BJ (cell line): ENCODE data around the gene AP3B1. TPM values are rescaled to one million over a fixed set of nuclear protein-coding genes. Genes with fewer than 3 reads are reported as not detected.

Experiments used
- CTCF ChIA-PET: fragments of 350-600 bp; formaldehyde crosslinking; extraction: SDS; loops from one replicate; lab custom pipeline; 2021; ENCODE audit warnings: antibody characterized with exemption, inconsistent platforms; lab: Yijun Ruan, JAX
- POLR2A ChIA-PET: fragments of 300-600 bp; sonication (Branson Sonifier 250); formaldehyde crosslinking; extraction: SDS; loops from one replicate; lab custom pipeline; 2021; ENCODE audit warnings: antibody characterized with exemption; lab: Charles Lee
- DNase-seq: peaks from one replicate; pipeline ENCODE4 v3.0.0-alpha.2; 2011; ENCODE audit warnings: low read depth
- H3K27me3 ChIP-seq: 2 replicates; pipeline ENCODE4 v1.6.0; 2011; ENCODE audit warnings: low read length; ENCODE audit not compliant: control insufficient read depth, insufficient read depth
- H3K36me3 ChIP-seq: 2 replicates; pipeline ENCODE4 v1.5.1; 2011; ENCODE audit warnings: low read length; ENCODE audit not compliant: control insufficient read depth, insufficient read depth
- H3K4me3 ChIP-seq: 2 replicates; pipeline ENCODE4 v1.5.1; 2011; ENCODE audit warnings: low read depth, mild to moderate bottlenecking, control low read depth, low read length
- polyA plus RNA-seq: library from polyadenylated mRNA; depleted of rRNA; stranded (reverse); fragments of >200 nt; gene quantifications from 2 replicates; pipeline ENCODE4 v1.2.3, GENCODE V29; 2011
- TF ChIP-seq, protein P1 (sequence below): IDR thresholded peaks from 2 replicates; pipeline ENCODE4 v1.5.1; 2011; ENCODE audit warnings: low read depth, mild to moderate bottlenecking, control low read depth, inconsistent platforms, low read length, moderate library complexity; ENCODE audit not compliant: insufficient read depth

Gene AP3B1
- polyA plus RNA-seq, 1 experiment, result 23.9 TPM

DNA sequence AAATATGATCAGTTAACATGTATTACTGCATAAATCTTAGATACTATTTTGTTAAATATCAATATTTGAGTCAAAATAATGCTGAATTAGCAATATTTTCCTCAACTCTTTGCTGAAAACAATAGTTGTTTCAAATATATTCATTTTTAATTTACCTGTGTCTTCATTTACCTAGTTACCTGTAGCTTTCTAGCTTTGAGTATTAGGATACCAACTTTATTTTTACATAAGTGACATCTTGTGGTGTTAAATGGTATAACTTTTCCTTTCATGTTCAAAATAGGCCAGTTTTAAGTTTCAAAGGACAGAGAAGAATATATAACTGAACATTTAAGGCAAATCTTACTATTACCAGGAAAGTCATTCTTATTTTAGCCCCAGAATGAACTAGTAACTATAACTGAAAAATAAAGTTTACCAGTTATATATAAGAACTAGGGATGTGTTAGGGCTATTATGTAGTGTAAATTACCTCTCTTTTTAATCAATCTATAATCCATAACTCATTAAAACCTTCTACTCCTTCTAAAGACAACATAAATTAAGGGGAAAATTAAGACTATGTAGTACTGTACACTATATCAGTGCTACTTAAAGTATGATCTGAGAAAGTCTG lies 25.3 kb downstream of the AP3B1 start:
- TF ChIP-seq, protein P1, sequence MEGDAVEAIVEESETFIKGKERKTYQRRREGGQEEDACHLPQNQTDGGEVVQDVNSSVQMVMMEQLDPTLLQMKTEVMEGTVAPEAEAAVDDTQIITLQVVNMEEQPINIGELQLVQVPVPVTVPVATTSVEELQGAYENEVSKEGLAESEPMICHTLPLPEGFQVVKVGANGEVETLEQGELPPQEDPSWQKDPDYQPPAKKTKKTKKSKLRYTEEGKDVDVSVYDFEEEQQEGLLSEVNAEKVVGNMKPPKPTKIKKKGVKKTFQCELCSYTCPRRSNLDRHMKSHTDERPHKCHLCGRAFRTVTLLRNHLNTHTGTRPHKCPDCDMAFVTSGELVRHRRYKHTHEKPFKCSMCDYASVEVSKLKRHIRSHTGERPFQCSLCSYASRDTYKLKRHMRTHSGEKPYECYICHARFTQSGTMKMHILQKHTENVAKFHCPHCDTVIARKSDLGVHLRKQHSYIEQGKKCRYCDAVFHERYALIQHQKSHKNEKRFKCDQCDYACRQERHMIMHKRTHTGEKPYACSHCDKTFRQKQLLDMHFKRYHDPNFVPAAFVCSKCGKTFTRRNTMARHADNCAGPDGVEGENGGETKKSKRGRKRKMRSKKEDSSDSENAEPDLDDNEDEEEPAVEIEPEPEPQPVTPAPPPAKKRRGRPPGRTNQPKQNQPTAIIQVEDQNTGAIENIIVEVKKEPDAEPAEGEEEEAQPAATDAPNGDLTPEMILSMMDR, result peak; percentile 42
- CTCF ChIA-PET, result interaction anchor here (0.7 to 1.3 kb wide), 5 partner anchors 8 to 58 kb away, joined by 3 to 5 read pairs (median 3); no protein-coding TSS in a partner anchor
- Histone ChIP-seq H3K36me3 (no peaks in the 10 kb centered on the region), H3K4me3 (no peak overlapping the region), H3K27me3 (no peaks in the 10 kb centered on the region)
- POLR2A ChIA-PET, result no interaction called here
- DNase-seq, result no peak

DNA sequence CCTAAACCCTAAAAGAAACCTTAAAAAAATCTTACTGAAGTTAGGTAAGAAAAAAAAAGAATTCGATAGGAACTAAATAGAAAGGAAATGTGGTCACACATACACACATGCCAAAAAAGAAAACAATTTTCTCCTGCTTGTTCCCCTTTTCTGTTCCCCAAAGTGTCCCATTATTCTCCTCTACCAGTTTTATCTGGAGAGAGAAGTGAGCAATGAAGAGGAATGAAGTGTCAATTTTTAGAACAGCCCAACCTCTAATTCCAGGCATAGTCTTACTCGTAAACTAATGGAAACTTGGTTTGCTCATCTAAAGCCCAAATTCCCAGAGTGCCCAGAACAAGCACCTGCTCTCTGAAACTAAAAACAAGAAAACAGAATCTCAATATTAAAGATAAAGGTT lies 26.1 kb downstream of the AP3B1 start:
- no peak for DNase-seq
- H3K36me3 ChIP-seq, result no peaks in the 10 kb centered on the region
- TF ChIP-seq, protein P1, result no peak
- ChIA-PET CTCF (interaction anchor here (0.7 to 1.3 kb wide), 4 partner anchors 9 to 57 kb away, joined by 3 to 5 read pairs (median 3); no protein-coding TSS in a partner anchor), POLR2A (no interaction called here)
- no peak overlapping the region for H3K4me3 ChIP-seq
- H3K27me3 ChIP-seq, result no peaks in the 10 kb centered on the region

DNA sequence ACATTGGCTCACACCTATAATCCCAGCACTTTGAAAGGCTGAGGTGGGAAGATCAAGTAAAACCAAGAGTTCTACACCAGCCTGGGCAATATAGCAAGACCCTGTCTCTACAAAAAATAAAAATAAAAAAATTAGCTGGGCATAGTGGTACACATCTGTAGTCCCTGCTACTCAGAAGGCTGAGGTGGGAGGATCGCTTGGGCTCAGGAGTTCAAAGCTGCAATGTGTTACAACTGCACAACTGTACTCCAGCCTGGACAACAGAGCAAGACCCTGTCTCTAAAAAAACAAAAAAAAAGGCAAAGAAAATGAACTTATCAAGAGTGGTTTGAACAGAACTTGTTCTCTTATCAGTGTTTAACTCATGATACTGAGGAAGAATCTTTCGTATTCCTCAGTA lies 29.3 kb downstream of the AP3B1 start:
- Histone ChIP-seq H3K27me3 (no peaks in the 10 kb centered on the region), H3K4me3 (no peak overlapping the region), H3K36me3 (no peaks in the 10 kb centered on the region)
- CTCF ChIA-PET, result interaction anchor here (0.6 kb wide), 1 partner anchor 1346 kb away, joined by 3 read pairs; no protein-coding TSS in a partner anchor
- TF ChIP-seq, protein P1, result no peak
- no peak for DNase-seq
- POLR2A ChIA-PET, result interaction anchor here (0.7 kb wide), 1 partner anchor 380 kb away, joined by 3 read pairs; no protein-coding TSS in a partner anchor

DNA sequence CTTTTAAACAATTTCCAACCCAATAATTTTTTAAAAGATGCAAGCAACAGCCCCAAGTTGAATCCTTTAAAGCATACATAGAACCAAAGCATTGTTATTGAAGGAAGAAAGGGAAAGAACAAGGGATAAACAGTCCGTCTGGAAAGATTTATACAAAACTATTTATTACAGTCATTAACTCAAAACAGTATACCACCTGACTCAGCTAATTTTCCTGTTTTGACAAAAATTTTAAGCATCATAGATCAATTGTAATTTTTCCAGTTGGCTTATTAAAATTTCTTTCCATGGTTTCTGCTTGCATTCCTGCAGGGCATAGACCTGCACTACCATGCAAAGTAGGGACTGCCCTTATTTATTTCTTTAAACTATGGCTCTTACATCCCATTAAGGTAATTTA lies 29.9 kb downstream of the AP3B1 start:
- Histone ChIP-seq H3K36me3 (no peaks in the 10 kb centered on the region), H3K4me3 (no peak overlapping the region), H3K27me3 (no peaks in the 10 kb centered on the region)
- no peak for DNase-seq
- CTCF ChIA-PET, result no interaction called here
- POLR2A ChIA-PET, result interaction anchor here (0.7 kb wide), 1 partner anchor 380 kb away, joined by 3 read pairs; no protein-coding TSS in a partner anchor
- TF ChIP-seq, protein P1, result no peak

DNA sequence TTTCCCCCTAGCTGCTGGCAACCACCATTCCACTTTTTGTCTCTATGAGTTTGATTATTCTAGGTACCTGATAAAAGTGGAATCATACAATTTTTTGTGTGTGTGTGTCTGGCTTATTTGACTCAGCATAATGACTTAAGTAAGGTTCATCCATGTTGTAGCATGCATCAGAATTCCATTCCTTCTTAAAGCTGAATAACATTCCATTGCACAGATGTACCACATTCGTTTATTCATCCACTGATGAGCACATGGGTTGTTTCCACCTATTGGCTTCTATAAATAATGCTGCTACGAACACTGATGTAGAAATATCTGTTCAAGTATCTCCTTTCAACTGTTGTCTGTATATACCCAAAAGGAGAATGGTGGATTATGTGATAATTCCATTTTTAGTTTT lies 33.7 kb downstream of the AP3B1 start:
- Histone ChIP-seq H3K4me3 (no peak overlapping the region), H3K36me3 (no peaks in the 10 kb centered on the region), H3K27me3 (no peaks in the 10 kb centered on the region)
- TF ChIP-seq, protein P1, result no peak
- no peak for DNase-seq
- ChIA-PET POLR2A (no interaction called here), CTCF (no interaction called here)
